SK-N-SH treated with all-trans-retinoic acid at 6 μM for 48 hours (cell line): ENCODE measurements around the gene APOL4.

ENCODE experiments used
- ATAC-seq: fragments of 200-7000 bp; cut with Tn5 transposase; 3 replicates; pipeline ENCODE4 v1.9.1; 2020; ENCODE audit warnings: mild to moderate bottlenecking, moderate library complexity
- ARNTL ChIP-seq: fragments of 450-650 bp; formaldehyde crosslinking; IDR thresholded peaks from 2 replicates; pipeline ENCODE4 v1.5.0; 2020; ENCODE audit warnings: low read depth, mild to moderate bottlenecking, moderate library complexity, borderline replicate concordance
- BACH2 ChIP-seq: fragments of 250-450 bp; sonication (Bioruptor Pico); IDR thresholded peaks from 2 replicates; pipeline ENCODE4 v1.9.0; 2021; ENCODE audit warnings: mild to moderate bottlenecking, borderline replicate concordance
- CSDC2 ChIP-seq: fragments of 250-450 bp; sonication (Bioruptor Pico); IDR thresholded peaks from 2 replicates; pipeline ENCODE4 v1.5.0; 2020; ENCODE audit warnings: mild to moderate bottlenecking, moderate library complexity
- CSRNP3 ChIP-seq: fragments of 250-450 bp; sonication (Bioruptor Pico); IDR thresholded peaks from 2 replicates; pipeline ENCODE4 v1.5.1; 2021; ENCODE audit warnings: mild to moderate bottlenecking, moderate library complexity
- ESRRG ChIP-seq: fragments of 250-450 bp; sonication (Bioruptor Pico); IDR thresholded peaks from 2 replicates; pipeline ENCODE4 v1.6.1; 2021; ENCODE audit warnings: mild to moderate bottlenecking
- GLIS3 ChIP-seq: fragments of 250-450 bp; sonication (Bioruptor Pico); IDR thresholded peaks from 2 replicates; pipeline ENCODE4 v1.5.0; 2020; ENCODE audit warnings: mild to moderate bottlenecking, moderate library complexity
- ISL1 ChIP-seq: fragments of 250-450 bp; sonication (Bioruptor Pico); IDR thresholded peaks from 2 replicates; pipeline ENCODE4 v2.1.2; 2022; ENCODE audit warnings: mild to moderate bottlenecking, moderate library complexity
- OSR1 ChIP-seq: fragments of 250-450 bp; sonication (Bioruptor Pico); IDR thresholded peaks from 2 replicates; pipeline ENCODE4 v1.8.0; 2022; ENCODE audit warnings: moderate library complexity, mild to moderate bottlenecking, inconsistent platforms
- PPARA ChIP-seq: fragments of 250-450 bp; sonication (Bioruptor Pico); IDR thresholded peaks from 2 replicates; pipeline ENCODE4 v1.5.0; 2020; ENCODE audit warnings: mild to moderate bottlenecking, borderline replicate concordance
- RARB ChIP-seq: fragments of 250-450 bp; sonication (Bioruptor Pico); IDR thresholded peaks from 2 replicates; pipeline ENCODE4 v1.8.0; 2021; ENCODE audit warnings: mild to moderate bottlenecking, moderate library complexity
- SNAI2 ChIP-seq: fragments of 250-450 bp; sonication (Bioruptor Pico); IDR thresholded peaks from 2 replicates; pipeline ENCODE4 v1.5.0; 2020; ENCODE audit warnings: mild to moderate bottlenecking, moderate library complexity
- TCF4 ChIP-seq: fragments of 250-450 bp; sonication (Bioruptor Pico); IDR thresholded peaks from 2 replicates; pipeline ENCODE4 v1.8.0; 2021; ENCODE audit warnings: mild to moderate bottlenecking, moderate library complexity, borderline replicate concordance
- ZC3H10 ChIP-seq: fragments of 250-450 bp; sonication (Bioruptor Pico); IDR thresholded peaks from 2 replicates; pipeline ENCODE4 v1.5.1; 2021; ENCODE audit warnings: mild to moderate bottlenecking, moderate library complexity
- ZFP3 ChIP-seq: fragments of 250-450 bp; sonication (Bioruptor Pico); IDR thresholded peaks from 2 replicates; pipeline ENCODE4 v1.5.0; 2020; ENCODE audit warnings: mild to moderate bottlenecking, moderate library complexity
- ZFP30 ChIP-seq: fragments of 450-650 bp; formaldehyde crosslinking; IDR thresholded peaks from 2 replicates; pipeline ENCODE4 v1.5.0; 2022; ENCODE audit warnings: mild to moderate bottlenecking, moderate library complexity
- ZNF565 ChIP-seq: fragments of 450-650 bp; formaldehyde crosslinking; conservative IDR thresholded peaks from 2 replicates; pipeline ENCODE4 v1.5.0; 2020; ENCODE audit warnings: low read depth, mild to moderate bottlenecking, moderate library complexity
- ZNF70 ChIP-seq: fragments of 450-650 bp; formaldehyde crosslinking; IDR thresholded peaks from 2 replicates; pipeline ENCODE4 v1.5.0; 2020; ENCODE audit warnings: mild to moderate bottlenecking, moderate library complexity
- ZNF8 ChIP-seq: fragments of 450-650 bp; formaldehyde crosslinking; IDR thresholded peaks from 2 replicates; pipeline ENCODE4 v1.5.0; 2020; ENCODE audit warnings: mild to moderate bottlenecking, moderate library complexity
- TF ChIP-seq, protein P1 (sequence below): fragments of 250-450 bp; sonication (Bioruptor Pico); IDR thresholded peaks from 2 replicates; pipeline ENCODE4 v1.8.0; 2021; ENCODE audit warnings: low read depth, mild to moderate bottlenecking, moderate library complexity, borderline replicate concordance
- TF ChIP-seq, protein P2 (sequence below): fragments of 250-450 bp; sonication (Bioruptor Pico); IDR thresholded peaks from 2 replicates; pipeline ENCODE4 v1.5.0; 2020; ENCODE audit warnings: mild to moderate bottlenecking, moderate library complexity
- TF ChIP-seq, protein P3 (sequence below): fragments of 250-450 bp; sonication (Bioruptor Pico); IDR thresholded peaks from 2 replicates; pipeline ENCODE4 v1.8.0; 2020; ENCODE audit warnings: mild to moderate bottlenecking, moderate library complexity, borderline replicate concordance

Gene APOL4

GRCh38 chr22:36239401-36240171 is 38.0 kb upstream of the APOL4 start, which contains the start of gene APOL2:
Gene APOL2 (minus strand): TSS chr22:36239527. CDS start chr22:36233162, 6,365 bp downstream.
- TF ChIP-seq ZNF70 (CRISPR knock-in tag) = 0 out of 2 replicates have a peak, but pooled peaks have one; percentile 3
- no peak; the same call in 1 of the 2 replicates for TF ChIP-seq TCF4 (CRISPR knock-in tag)
- TF ChIP-seq, all 23 proteins: peak for 1
- ATAC-seq = peak; percentile 99

DNA sequence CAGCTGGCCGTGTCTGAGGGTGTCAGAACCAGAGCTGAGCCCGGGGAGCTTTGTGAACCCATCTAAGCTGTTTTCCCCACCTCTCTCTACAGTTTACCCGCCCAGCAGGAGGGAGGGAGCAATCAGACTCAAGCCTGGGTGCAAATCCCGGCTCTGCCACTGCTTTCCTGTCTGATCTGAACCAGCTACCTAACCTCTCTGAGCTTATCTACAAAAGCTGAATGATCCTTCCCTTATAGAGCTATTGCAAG is 37.5 kb upstream of the APOL4 start:
- peak; percentile 56 for ATAC-seq
- TF ChIP-seq ESRRG = no peak
- no peak for TF ChIP-seq RARB (CRISPR knock-in tag)
- TF ChIP-seq ZNF70 (CRISPR knock-in tag) = no peak
- no peak for TF ChIP-seq TCF4 (CRISPR knock-in tag)
- TF ChIP-seq, protein P1, sequence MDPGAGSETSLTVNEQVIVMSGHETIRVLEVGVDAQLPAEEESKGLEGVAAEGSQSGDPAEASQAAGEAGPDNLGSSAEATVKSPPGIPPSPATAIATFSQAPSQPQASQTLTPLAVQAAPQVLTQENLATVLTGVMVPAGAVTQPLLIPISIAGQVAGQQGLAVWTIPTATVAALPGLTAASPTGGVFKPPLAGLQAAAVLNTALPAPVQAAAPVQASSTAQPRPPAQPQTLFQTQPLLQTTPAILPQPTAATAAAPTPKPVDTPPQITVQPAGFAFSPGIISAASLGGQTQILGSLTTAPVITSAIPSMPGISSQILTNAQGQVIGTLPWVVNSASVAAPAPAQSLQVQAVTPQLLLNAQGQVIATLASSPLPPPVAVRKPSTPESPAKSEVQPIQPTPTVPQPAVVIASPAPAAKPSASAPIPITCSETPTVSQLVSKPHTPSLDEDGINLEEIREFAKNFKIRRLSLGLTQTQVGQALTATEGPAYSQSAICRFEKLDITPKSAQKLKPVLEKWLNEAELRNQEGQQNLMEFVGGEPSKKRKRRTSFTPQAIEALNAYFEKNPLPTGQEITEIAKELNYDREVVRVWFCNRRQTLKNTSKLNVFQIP (CRISPR knock-in tag) = no peak
- no peak for TF ChIP-seq OSR1
- TF ChIP-seq BACH2 (CRISPR knock-in tag) = no peak
- no peak for TF ChIP-seq CSDC2 (CRISPR knock-in tag)
- no peak for TF ChIP-seq ARNTL (CRISPR knock-in tag)
- TF ChIP-seq ZFP30 (CRISPR knock-in tag) = no peak
- no peak for TF ChIP-seq CSRNP3 (CRISPR knock-in tag)
- no peak for TF ChIP-seq GLIS3
- no peak for TF ChIP-seq ZNF565 (CRISPR knock-in tag)
- no peak for TF ChIP-seq ZFP3 (CRISPR knock-in tag)
- no peak for TF ChIP-seq ISL1 (CRISPR knock-in tag)
- no peak for TF ChIP-seq ZNF8 (CRISPR knock-in tag)
- TF ChIP-seq, protein P2, sequence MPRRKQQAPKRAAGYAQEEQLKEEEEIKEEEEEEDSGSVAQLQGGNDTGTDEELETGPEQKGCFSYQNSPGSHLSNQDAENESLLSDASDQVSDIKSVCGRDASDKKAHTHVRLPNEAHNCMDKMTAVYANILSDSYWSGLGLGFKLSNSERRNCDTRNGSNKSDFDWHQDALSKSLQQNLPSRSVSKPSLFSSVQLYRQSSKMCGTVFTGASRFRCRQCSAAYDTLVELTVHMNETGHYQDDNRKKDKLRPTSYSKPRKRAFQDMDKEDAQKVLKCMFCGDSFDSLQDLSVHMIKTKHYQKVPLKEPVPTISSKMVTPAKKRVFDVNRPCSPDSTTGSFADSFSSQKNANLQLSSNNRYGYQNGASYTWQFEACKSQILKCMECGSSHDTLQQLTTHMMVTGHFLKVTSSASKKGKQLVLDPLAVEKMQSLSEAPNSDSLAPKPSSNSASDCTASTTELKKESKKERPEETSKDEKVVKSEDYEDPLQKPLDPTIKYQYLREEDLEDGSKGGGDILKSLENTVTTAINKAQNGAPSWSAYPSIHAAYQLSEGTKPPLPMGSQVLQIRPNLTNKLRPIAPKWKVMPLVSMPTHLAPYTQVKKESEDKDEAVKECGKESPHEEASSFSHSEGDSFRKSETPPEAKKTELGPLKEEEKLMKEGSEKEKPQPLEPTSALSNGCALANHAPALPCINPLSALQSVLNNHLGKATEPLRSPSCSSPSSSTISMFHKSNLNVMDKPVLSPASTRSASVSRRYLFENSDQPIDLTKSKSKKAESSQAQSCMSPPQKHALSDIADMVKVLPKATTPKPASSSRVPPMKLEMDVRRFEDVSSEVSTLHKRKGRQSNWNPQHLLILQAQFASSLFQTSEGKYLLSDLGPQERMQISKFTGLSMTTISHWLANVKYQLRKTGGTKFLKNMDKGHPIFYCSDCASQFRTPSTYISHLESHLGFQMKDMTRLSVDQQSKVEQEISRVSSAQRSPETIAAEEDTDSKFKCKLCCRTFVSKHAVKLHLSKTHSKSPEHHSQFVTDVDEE (CRISPR knock-in tag) = no peak

GRCh38 chr22:36238373-36239149 is 37.0 kb upstream of the APOL4 start:
- peak; percentile 35 for ATAC-seq
- TF ChIP-seq, protein P2 (CRISPR knock-in tag) = no peak
- TF ChIP-seq RARB (CRISPR knock-in tag) = no peak
- no peak for TF ChIP-seq ESRRG
- TF ChIP-seq, protein P1 (CRISPR knock-in tag) = no peak
- TF ChIP-seq CSRNP3 (CRISPR knock-in tag) = no peak
- no peak for TF ChIP-seq TCF4 (CRISPR knock-in tag)
- TF ChIP-seq ZNF565 (CRISPR knock-in tag) = no peak
- TF ChIP-seq SNAI2 (CRISPR knock-in tag) = no peak
- no peak for TF ChIP-seq ZNF70 (CRISPR knock-in tag)
- TF ChIP-seq ZFP30 (CRISPR knock-in tag) = no peak
- TF ChIP-seq, protein P3, sequence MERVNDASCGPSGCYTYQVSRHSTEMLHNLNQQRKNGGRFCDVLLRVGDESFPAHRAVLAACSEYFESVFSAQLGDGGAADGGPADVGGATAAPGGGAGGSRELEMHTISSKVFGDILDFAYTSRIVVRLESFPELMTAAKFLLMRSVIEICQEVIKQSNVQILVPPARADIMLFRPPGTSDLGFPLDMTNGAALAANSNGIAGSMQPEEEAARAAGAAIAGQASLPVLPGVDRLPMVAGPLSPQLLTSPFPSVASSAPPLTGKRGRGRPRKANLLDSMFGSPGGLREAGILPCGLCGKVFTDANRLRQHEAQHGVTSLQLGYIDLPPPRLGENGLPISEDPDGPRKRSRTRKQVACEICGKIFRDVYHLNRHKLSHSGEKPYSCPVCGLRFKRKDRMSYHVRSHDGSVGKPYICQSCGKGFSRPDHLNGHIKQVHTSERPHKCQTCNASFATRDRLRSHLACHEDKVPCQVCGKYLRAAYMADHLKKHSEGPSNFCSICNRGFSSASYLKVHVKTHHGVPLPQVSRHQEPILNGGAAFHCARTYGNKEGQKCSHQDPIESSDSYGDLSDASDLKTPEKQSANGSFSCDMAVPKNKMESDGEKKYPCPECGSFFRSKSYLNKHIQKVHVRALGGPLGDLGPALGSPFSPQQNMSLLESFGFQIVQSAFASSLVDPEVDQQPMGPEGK (CRISPR knock-in tag) = no peak
- no peak for TF ChIP-seq ZC3H10
- no peak for TF ChIP-seq ARNTL (CRISPR knock-in tag)
- TF ChIP-seq CSDC2 (CRISPR knock-in tag) = no peak
- TF ChIP-seq ZNF8 (CRISPR knock-in tag) = no peak
- no peak for TF ChIP-seq PPARA (CRISPR knock-in tag)
